Neuronal stem cell (in vitro differentiated cells): ENCODE results near the gene JDP2.

ENCODE experiments used
- DNase-seq: peaks from one replicate; pipeline ENCODE4 v3.0.0-alpha.2; 2013; ENCODE audit warnings: low spot score
- H2AFZ ChIP-seq: one replicate; pipeline ENCODE4 v1.6.1; 2013; ENCODE audit warnings: mild to moderate bottlenecking, low read length, inconsistent platforms
- H2AK5ac ChIP-seq: 2 replicates; pipeline ENCODE4 v1.6.1; 2013; ENCODE audit warnings: low read depth, mild to moderate bottlenecking, inconsistent platforms, low read length, moderate library complexity, mixed read lengths
- H2BK120ac ChIP-seq: 2 replicates; pipeline ENCODE4 v1.6.1; 2013; ENCODE audit warnings: low read depth, mild to moderate bottlenecking, inconsistent platforms, low read length, moderate library complexity, mixed read lengths
- H2BK12ac ChIP-seq: one replicate; pipeline ENCODE4 v1.6.1; 2013; ENCODE audit warnings: low read length, inconsistent platforms
- H2BK15ac ChIP-seq: 2 replicates; pipeline ENCODE4 v1.6.1; 2013; ENCODE audit warnings: mild to moderate bottlenecking, low read length, inconsistent platforms, mixed read lengths
- H2BK5ac ChIP-seq: one replicate; pipeline ENCODE4 v1.6.1; 2013; ENCODE audit warnings: inconsistent platforms, mild to moderate bottlenecking, low read length, moderate library complexity
- H3K14ac ChIP-seq: one replicate; pipeline ENCODE4 v1.6.1; 2013; ENCODE audit warnings: low read length, inconsistent platforms
- H3K18ac ChIP-seq: 2 replicates; pipeline ENCODE4 v1.6.1; 2013; ENCODE audit warnings: low read length, inconsistent platforms
- H3K23ac ChIP-seq: 2 replicates; pipeline ENCODE4 v1.6.1; 2013; ENCODE audit warnings: low read depth, mild to moderate bottlenecking, mixed read lengths, low read length, inconsistent platforms; ENCODE audit not compliant: poor library complexity
- H3K27ac ChIP-seq: replicated peaks from 3 replicates; pipeline ENCODE4 v1.5.1; 2013; ENCODE audit warnings: low read length, inconsistent platforms
- H3K27me3 ChIP-seq, 3 experiments: 2 replicates each; pipeline ENCODE4 v1.6.1; 2013; ENCODE audit warnings: low read length in 3 of 3, mild to moderate bottlenecking in 2 of 3, inconsistent platforms in 1 of 3, low read depth in 1 of 3, mixed read lengths in 1 of 3, moderate library complexity in 1 of 3; ENCODE audit not compliant: control insufficient read depth in 3 of 3, insufficient read depth in 3 of 3
- H3K36me3 ChIP-seq, 2 donors: replicated peaks in 1 of 2; 2 replicates each; pipeline ENCODE4 v1.6.1; 2013; ENCODE audit warnings: low read length in 2 of 2; ENCODE audit not compliant: control insufficient read depth in 2 of 2, insufficient read depth in 2 of 2
- H3K4ac ChIP-seq: 2 replicates; pipeline ENCODE4 v1.6.1; 2013; ENCODE audit warnings: inconsistent platforms, mild to moderate bottlenecking, low read length, moderate library complexity
- H3K4me1 ChIP-seq, 2 donors: 1 replicate in 1 of 2; 2 replicates in 1 of 2; pipeline ENCODE4 v1.6.1; 2013; ENCODE audit warnings: low read length in 2 of 2, low read depth in 1 of 2; ENCODE audit not compliant: control insufficient read depth in 2 of 2, insufficient read depth in 1 of 2
- H3K4me2 ChIP-seq: one replicate; pipeline ENCODE4 v1.6.1; 2013; ENCODE audit warnings: mild to moderate bottlenecking, low read length, inconsistent platforms; ENCODE audit not compliant: insufficient read depth, poor library complexity, severe bottlenecking
- H3K4me3 ChIP-seq, 2 donors: 2 replicates each; pipeline ENCODE4 v1.5.1; 2013; ENCODE audit warnings: low read length in 2 of 2, mild to moderate bottlenecking in 2 of 2, inconsistent platforms in 1 of 2, moderate library complexity in 1 of 2
- H3K79me1 ChIP-seq: one replicate; pipeline ENCODE4 v1.6.1; 2013; ENCODE audit warnings: low read depth, mild to moderate bottlenecking, inconsistent platforms, low read length, moderate library complexity
- H3K9ac ChIP-seq: one replicate; pipeline ENCODE4 v1.6.1; 2013; ENCODE audit warnings: mild to moderate bottlenecking, low read depth, low read length, inconsistent platforms; ENCODE audit not compliant: poor library complexity
- H3K9me3 ChIP-seq, 2 donors: replicated peaks in 1 of 2; 2 replicates each; pipeline versions ENCODE3 to v1.6.1; 2013; ENCODE audit warnings: low read length in 2 of 2, mild to moderate bottlenecking in 2 of 2, inconsistent platforms in 1 of 2, low read depth in 1 of 2, mixed read lengths in 1 of 2, moderate library complexity in 1 of 2; ENCODE audit not compliant: control insufficient read depth in 2 of 2, insufficient read depth in 1 of 2
- H4K8ac ChIP-seq: one replicate; pipeline ENCODE4 v1.6.1; 2013; ENCODE audit warnings: low read depth, mild to moderate bottlenecking, inconsistent platforms, low read length, moderate library complexity
- H4K91ac ChIP-seq: one replicate; pipeline ENCODE4 v1.6.1; 2013; ENCODE audit warnings: low read length, low read depth, mild to moderate bottlenecking, inconsistent platforms; ENCODE audit not compliant: poor library complexity
- WGBS, 2 donors: extraction: QIAGEN DNeasy Blood & Tissue Kit; methylation state at CpG; one replicate each; pipeline ENCODE4 v1.1.7; 2013; ENCODE audit warnings: missing lambda C conversion rate in 2 of 2, mixed read lengths in 1 of 2; ENCODE audit not compliant: insufficient read length in 2 of 2, insufficient replicate concordance in 1 of 2; ENCODE audit errors: extremely low coverage in 2 of 2; 5-methylcytosine and 5-hydroxymethylcytosine counted together

The JDP2 gene

DNA sequence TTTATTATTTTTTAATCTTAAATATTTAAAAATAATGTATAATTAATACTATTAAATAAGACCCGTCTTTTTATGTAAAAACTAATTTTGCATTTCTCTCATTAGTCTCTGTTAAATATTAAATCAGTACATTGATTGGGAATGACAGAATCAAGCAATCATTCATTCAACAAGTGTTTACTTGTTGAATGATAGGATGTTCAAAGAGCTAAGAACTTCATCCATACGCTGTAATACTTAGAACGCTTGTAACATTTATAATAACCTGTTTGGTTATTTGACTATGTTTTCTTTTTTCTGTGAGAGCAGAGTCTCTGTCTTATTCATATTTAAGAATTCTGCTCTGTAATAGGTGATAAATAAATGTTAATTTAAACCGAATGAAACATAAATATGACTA lies 91.6 kb downstream of the JDP2 start:
- WGBS, 2 donors = no CpG with 5 or more reads among the region's 4 CpGs
- Histone ChIP-seq H3K18ac (no peak overlapping the region), H3K4ac (no peak overlapping the region), H3K27me3 (peaks cover 0 to 16% (median 0%) of the 10 kb centered on the region in 3 experiments), H3K14ac (no peak overlapping the region), H2BK12ac (no peak overlapping the region), H3K4me1 (peaks cover 0 to 8% of the 10 kb centered on the region in 2 donors), H3K4me2 (no peak overlapping the region), H3K9me3 (no peaks in the 10 kb centered on the region), H3K23ac (no peak overlapping the region), H3K27ac (no peak overlapping the region), H4K8ac (no peak overlapping the region), H3K4me3 (no peak overlapping the region), H4K91ac (no peak overlapping the region), H2BK5ac (no peak overlapping the region), H3K79me1 (no peaks in the 10 kb centered on the region), H3K36me3 (no peaks in the 10 kb centered on the region), H2AK5ac (no peak overlapping the region), H2AFZ (no peak overlapping the region), H3K9ac (no peak overlapping the region), H2BK120ac (no peak overlapping the region), H2BK15ac (no peak overlapping the region)
- no peak for DNase-seq

GRCh38 chr14:75519826-75520728 lies 92.3 kb downstream of the JDP2 start:
- no peak overlapping the region for H3K9ac ChIP-seq

DNA sequence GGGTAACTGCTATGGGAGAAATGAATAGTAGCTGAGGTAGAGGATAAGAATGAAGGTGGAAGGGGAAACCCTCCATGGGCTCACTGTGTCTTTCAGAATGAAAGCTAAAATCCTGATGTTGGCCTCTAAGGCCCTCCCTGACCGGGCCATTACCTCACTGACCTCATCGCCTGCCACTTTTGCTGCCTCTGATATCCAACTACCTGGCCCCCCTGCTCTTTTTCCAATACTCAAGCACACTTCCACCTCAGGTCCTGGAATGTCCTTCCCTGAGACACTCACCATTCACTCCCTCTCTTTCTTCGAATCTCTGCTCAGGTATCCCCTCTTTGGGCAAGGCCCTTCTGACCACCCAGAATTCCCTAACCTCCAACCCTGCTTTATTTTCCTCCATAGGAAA lies 93.0 kb downstream of the JDP2 start:
- no CpG with 5 or more reads among the region's 3 CpGs for WGBS, 2 donors
- Histone ChIP-seq H3K27ac (no peak overlapping the region), H4K91ac (no peak overlapping the region)

More at GRCh38 chr14:75519826-75520728, 92.3 kb downstream of the JDP2 start:
- Histone ChIP-seq H4K91ac (no peak overlapping the region), H2AK5ac (no peak overlapping the region), H4K8ac (no peak overlapping the region), H2BK15ac (no peak overlapping the region), H2BK120ac (no peak overlapping the region), H3K9me3 (no peaks in the 10 kb centered on the region), H2BK12ac (no peak overlapping the region), H3K14ac (no peak overlapping the region), H3K79me1 (no peaks in the 10 kb centered on the region), H3K4ac (no peak overlapping the region), H2BK5ac (no peak overlapping the region), H3K27me3 (peaks cover 0 to 16% (median 0%) of the 10 kb centered on the region in 3 experiments), H3K23ac (no peak overlapping the region), H3K4me3 (no peak overlapping the region), H3K18ac (no peak overlapping the region), H3K27ac (no peak overlapping the region), H2AFZ (no peak overlapping the region), H3K4me1 (peaks cover 0 to 8% of the 10 kb centered on the region in 2 donors), H3K4me2 (no peak overlapping the region), H3K36me3 (no peaks in the 10 kb centered on the region)
- no CpG with 5 or more reads among the region's 11 CpGs for WGBS, 2 donors
- DNase-seq = no peak

GRCh38 chr14:75521415-75522199 lies 93.8 kb downstream of the JDP2 start:
- H3K4me2 ChIP-seq = no peak overlapping the region
- no peak overlapping the region for H3K14ac ChIP-seq
- H3K9me3 ChIP-seq = no peaks in the 10 kb centered on the region
- no peak overlapping the region for H3K4me3 ChIP-seq
- no peak overlapping the region for H2BK5ac ChIP-seq
- H2BK15ac ChIP-seq = no peak overlapping the region
- H3K27ac ChIP-seq = no peak overlapping the region
- no peak overlapping the region for H2AFZ ChIP-seq
- no peak overlapping the region for H4K91ac ChIP-seq
- no peak overlapping the region for H2BK120ac ChIP-seq
- H3K9ac ChIP-seq = no peak overlapping the region
- peaks cover 0 to 8% of the 10 kb centered on the region in 2 donors for H3K4me1 ChIP-seq
- no peak for DNase-seq
- H3K27me3 ChIP-seq = peaks cover 0 to 1% (median 0%) of the 10 kb centered on the region in 3 experiments
- H4K8ac ChIP-seq = no peak overlapping the region
- H2AK5ac ChIP-seq = no peak overlapping the region
- H2BK12ac ChIP-seq = no peak overlapping the region
- no peak overlapping the region for H3K4ac ChIP-seq
- H3K36me3 ChIP-seq = no peaks in the 10 kb centered on the region
- WGBS, 2 donors = no CpG with 5 or more reads among the region's 11 CpGs
- H3K18ac ChIP-seq = no peak overlapping the region
- no peak overlapping the region for H3K23ac ChIP-seq
- H3K79me1 ChIP-seq = no peaks in the 10 kb centered on the region

More for the DNA sequence above, 93.0 kb downstream of the JDP2 start:
- Histone ChIP-seq H2BK120ac (no peak overlapping the region), H2AFZ (no peak overlapping the region), H3K4ac (no peak overlapping the region), H2BK5ac (no peak overlapping the region), H2BK15ac (no peak overlapping the region), H3K4me2 (no peak overlapping the region), H2AK5ac (no peak overlapping the region), H3K23ac (no peak overlapping the region), H3K9me3 (no peaks in the 10 kb centered on the region), H3K14ac (no peak overlapping the region), H3K27me3 (peaks cover 0 to 9% (median 0%) of the 10 kb centered on the region in 3 experiments), H3K36me3 (no peaks in the 10 kb centered on the region), H3K79me1 (no peaks in the 10 kb centered on the region), H3K9ac (no peak overlapping the region), H2BK12ac (no peak overlapping the region), H3K4me1 (peaks cover 0 to 8% of the 10 kb centered on the region in 2 donors), H3K4me3 (no peak overlapping the region), H4K8ac (no peak overlapping the region), H3K18ac (no peak overlapping the region)
- DNase-seq = no peak
